Stomach smooth muscle (tissue), 2 donors: ENCODE measurements around the gene VSTM5.
A peak's percentile ranks its signal among the peaks of the same experiment; 100 is the strongest.
"Not testable (repeated sequence)": the region's sequence is repeated elsewhere in the genome, so short reads cannot be mapped to it uniquely, and the experiment has no call there.

ENCODE experiments used
- H3K27ac ChIP-seq: one replicate; pipeline ENCODE4 v1.7.0; 2013; ENCODE audit warnings: mild to moderate bottlenecking, low read length, inconsistent platforms
- H3K27me3 ChIP-seq, 2 donors: one replicate each; pipeline ENCODE4 v1.7.0; 2013; ENCODE audit warnings: low read length in 2 of 2; ENCODE audit not compliant: insufficient read depth in 2 of 2, control insufficient read depth in 1 of 2
- H3K36me3 ChIP-seq, 2 donors: one replicate each; pipeline ENCODE4 v1.7.0; 2013; ENCODE audit warnings: low read length in 2 of 2; ENCODE audit not compliant: control insufficient read depth in 2 of 2, insufficient read depth in 2 of 2
- H3K4me1 ChIP-seq: one replicate; pipeline ENCODE4 v1.7.0; 2013; ENCODE audit warnings: low read length; ENCODE audit not compliant: control insufficient read depth, insufficient read depth
- H3K4me3 ChIP-seq, 2 donors: one replicate each; pipeline ENCODE4 v1.7.0; 2013; ENCODE audit warnings: low read length in 2 of 2
- H3K9ac ChIP-seq, 2 donors: one replicate each; pipeline ENCODE4 v1.7.0; 2013; ENCODE audit warnings: low read length in 2 of 2, mild to moderate bottlenecking in 1 of 2
- H3K9me3 ChIP-seq, 2 donors: one replicate each; pipeline ENCODE4 v1.7.0; 2013; ENCODE audit warnings: low read length in 2 of 2; ENCODE audit not compliant: control insufficient read depth in 2 of 2
- donor health status: healthy.
- donor health status: Pancreatic carcinoma.

The VSTM5 gene

GRCh38 chr11:93850594-93851018 lies at the start of gene VSTM5:
Gene VSTM5 (minus strand): TSS chr11:93850618. CDS start chr11:93850502, 116 bp downstream.
- H3K27me3 ChIP-seq, result no peaks in the 10 kb centered on the region
- H3K4me3 ChIP-seq, result peak within 1 kb of the TSS; percentile 45 to 71
- peaks cover 7% of the 10 kb centered on the region for H3K4me1 ChIP-seq
- H3K36me3 ChIP-seq, result no peaks in the 10 kb centered on the region
- H3K9ac ChIP-seq, result peak within 1 kb of the TSS; percentile 51 to 52
- H3K9me3 ChIP-seq, result no peaks in the 10 kb centered on the region
- H3K27ac ChIP-seq, result no peak within 1 kb of the TSS

GRCh38 chr11:93895106-93895862 lies 44.9 kb upstream of the VSTM5 start:
- Histone ChIP-seq H3K4me1 (peaks cover 4% of the 10 kb centered on the region), H3K27ac (no peak overlapping the region), H3K9me3 (no peaks in the 10 kb centered on the region), H3K4me3 (peak overlapping the region in 1 of 2 donors; percentile 29), H3K36me3 (no peaks in the 10 kb centered on the region), H3K9ac (peak overlapping the region in 1 of 2 donors; percentile 40), H3K27me3 (peaks cover 0 to 2% of the 10 kb centered on the region in 2 donors)

GRCh38 chr11:93890391-93891051 lies 40.1 kb upstream of the VSTM5 start:
- Histone ChIP-seq H3K27me3 (no peaks in the 10 kb centered on the region), H3K4me1 (peaks cover 2% of the 10 kb centered on the region), H3K36me3 (no peaks in the 10 kb centered on the region), H3K4me3 (no peak overlapping the region), H3K9me3 (no peaks in the 10 kb centered on the region), H3K9ac (no peak overlapping the region), H3K27ac (no peak overlapping the region)

- no peak overlapping the region for H3K9ac ChIP-seq
- H3K36me3 ChIP-seq, result no peaks in the 10 kb centered on the region
- H3K4me3 ChIP-seq, result no peak overlapping the region
- H3K27me3 ChIP-seq, result no peaks in the 10 kb centered on the region
- no peak overlapping the region for H3K27ac ChIP-seq
- H3K9me3 ChIP-seq, result peaks cover 0 to 7% of the 10 kb centered on the region in 2 donors
- H3K4me1 ChIP-seq, result no peaks in the 10 kb centered on the region
These were observed 36.7 kb upstream of the VSTM5 start for GRCh38 chr11:93887111-93887510.

GRCh38 chr11:93879114-93879513 lies 28.7 kb upstream of the VSTM5 start:
- H3K27me3 ChIP-seq, H3K4me1 ChIP-seq, H3K4me3 ChIP-seq, H3K9ac ChIP-seq, H3K36me3 ChIP-seq, H3K27ac ChIP-seq: not testable (repeated sequence)
- peaks cover 0 to 11% of the 10 kb centered on the region in 2 donors for H3K9me3 ChIP-seq

DNA sequence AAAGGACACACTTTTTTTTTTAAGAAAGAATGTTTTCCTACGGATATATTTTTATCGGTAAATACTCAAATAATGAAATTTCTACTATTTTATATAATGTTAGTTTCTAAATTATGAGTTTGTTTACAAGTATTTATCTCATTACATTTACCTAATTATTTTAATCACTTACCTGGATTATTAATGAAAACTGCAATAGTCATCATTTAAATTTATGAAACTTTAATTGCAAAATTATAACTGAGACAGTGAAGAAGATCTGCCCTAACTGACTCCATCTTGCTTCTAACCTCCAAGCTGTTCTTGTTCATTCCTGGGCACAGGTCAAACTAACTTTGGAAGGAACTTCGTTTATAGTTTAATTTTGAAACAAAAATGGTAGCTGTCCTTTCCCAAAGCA lies 25.2 kb upstream of the VSTM5 start:
- Histone ChIP-seq H3K9me3 (no peaks in the 10 kb centered on the region), H3K4me1 (no peaks in the 10 kb centered on the region), H3K9ac (no peak overlapping the region), H3K36me3 (no peaks in the 10 kb centered on the region), H3K27me3 (no peaks in the 10 kb centered on the region), H3K4me3 (no peak overlapping the region), H3K27ac (no peak overlapping the region)

GRCh38 chr11:93871526-93871925 lies 21.1 kb upstream of the VSTM5 start:
- Histone ChIP-seq H3K9ac (no peak overlapping the region), H3K36me3 (no peaks in the 10 kb centered on the region), H3K4me3 (no peak overlapping the region), H3K4me1 (no peaks in the 10 kb centered on the region), H3K27me3 (no peaks in the 10 kb centered on the region), H3K27ac (no peak overlapping the region), H3K9me3 (no peaks in the 10 kb centered on the region)

DNA sequence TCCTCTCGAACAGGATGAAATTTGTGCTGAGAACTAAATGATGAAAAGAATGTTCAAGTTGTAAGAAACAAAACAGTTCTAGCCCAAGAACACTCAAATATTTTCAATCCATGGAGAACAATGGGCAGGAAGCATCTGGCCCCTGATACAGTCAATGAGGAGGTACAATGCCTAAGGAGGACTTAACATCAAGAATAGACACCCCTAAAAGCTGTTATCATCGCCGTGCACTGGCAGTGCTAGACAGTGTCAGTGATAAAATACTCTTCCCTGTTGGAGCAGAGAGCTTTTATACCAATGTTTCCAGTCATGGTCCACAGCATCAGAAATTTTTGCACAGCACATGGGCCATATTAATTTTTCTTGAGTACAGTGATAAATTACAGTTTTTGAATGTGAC lies 20.2 kb upstream of the VSTM5 start:
- Histone ChIP-seq H3K36me3 (no peaks in the 10 kb centered on the region), H3K9ac (no peak overlapping the region), H3K27me3 (no peaks in the 10 kb centered on the region), H3K4me1 (no peaks in the 10 kb centered on the region), H3K27ac (no peak overlapping the region), H3K4me3 (no peak overlapping the region), H3K9me3 (no peaks in the 10 kb centered on the region)

DNA sequence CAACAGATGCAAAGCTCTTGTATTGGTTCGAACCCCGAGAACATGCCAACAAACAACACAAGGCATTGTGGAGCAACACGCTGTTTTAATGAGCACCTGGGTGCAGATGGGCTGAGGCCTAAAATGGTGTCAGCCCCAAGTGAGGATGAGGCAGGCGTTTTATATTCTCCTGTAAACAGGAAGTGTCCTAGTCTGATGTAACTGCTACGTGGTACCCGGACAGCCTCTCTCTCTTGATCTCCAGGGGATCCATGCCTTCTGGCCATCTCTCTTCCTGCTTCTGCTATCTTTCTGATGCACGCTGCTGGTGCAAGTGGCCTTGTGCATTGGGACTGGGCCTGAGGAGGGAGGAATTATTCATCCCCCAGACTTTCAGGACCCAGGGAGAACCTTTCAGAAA lies 19.4 kb upstream of the VSTM5 start:
- no peak overlapping the region for H3K27ac ChIP-seq

DNA sequence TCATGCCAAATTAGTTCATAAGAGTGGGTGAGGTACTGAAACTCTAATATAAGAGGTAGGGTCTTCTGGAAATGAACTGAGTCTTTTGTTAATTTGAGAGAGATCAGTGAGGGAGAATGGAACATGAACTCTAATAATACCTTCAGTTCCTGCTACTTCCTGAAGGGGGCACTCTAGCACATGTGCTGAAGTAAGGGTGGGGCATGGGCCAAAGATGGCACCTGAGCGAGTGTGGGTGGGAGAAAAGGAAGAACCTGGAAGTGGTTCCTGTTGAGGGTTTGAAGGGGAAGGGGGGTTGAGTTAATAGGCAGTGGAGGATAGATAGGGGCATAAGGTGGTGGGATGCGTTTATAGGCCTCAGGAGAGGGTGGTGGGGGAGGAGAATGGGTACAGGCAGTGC lies 18.0 kb upstream of the VSTM5 start:
- H3K4me3 ChIP-seq, H3K9me3 ChIP-seq, H3K27ac ChIP-seq, H3K4me1 ChIP-seq, H3K36me3 ChIP-seq, H3K9ac ChIP-seq, H3K27me3 ChIP-seq: not testable (repeated sequence)

More for the DNA sequence above, 19.4 kb upstream of the VSTM5 start:
- no peaks in the 10 kb centered on the region for H3K4me1 ChIP-seq
- no peaks in the 10 kb centered on the region for H3K27me3 ChIP-seq
- H3K36me3 ChIP-seq, result no peaks in the 10 kb centered on the region
- no peak overlapping the region for H3K4me3 ChIP-seq
- no peaks in the 10 kb centered on the region for H3K9me3 ChIP-seq
- H3K9ac ChIP-seq, result no peak overlapping the region

DNA sequence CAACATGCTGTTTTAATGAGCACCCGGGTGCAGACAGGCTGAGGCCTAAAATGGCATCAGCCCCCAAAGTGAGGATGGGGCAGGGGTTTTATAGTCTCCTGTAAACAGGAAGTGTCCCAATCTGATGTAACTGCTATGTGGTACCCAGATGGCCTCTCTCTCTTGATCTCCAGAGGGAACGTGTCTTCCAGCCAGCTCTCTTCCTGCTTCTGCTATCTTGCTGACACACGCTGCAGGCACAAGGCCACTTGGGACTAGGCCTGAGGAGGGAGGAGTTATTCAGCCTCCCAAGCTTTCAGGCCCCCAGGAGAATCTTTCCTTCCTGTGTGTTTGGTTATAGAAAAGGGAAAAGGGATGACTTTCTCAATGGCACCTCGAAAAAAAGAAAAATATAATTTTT lies 11.4 kb upstream of the VSTM5 start:
- H3K27me3 ChIP-seq, result no peaks in the 10 kb centered on the region
- H3K9me3 ChIP-seq, result no peaks in the 10 kb centered on the region
- no peaks in the 10 kb centered on the region for H3K4me1 ChIP-seq
- H3K27ac ChIP-seq, result no peak overlapping the region
- no peaks in the 10 kb centered on the region for H3K36me3 ChIP-seq
- peak overlapping the region in 1 of 2 donors; percentile 8 for H3K4me3 ChIP-seq
- no peak overlapping the region for H3K9ac ChIP-seq
